Endometrial microvascular endothelial cells (primary cell): ENCODE results near the gene PPP2R2D. TPM values are rescaled to one million over a fixed set of nuclear protein-coding genes. Genes with fewer than 3 reads are reported as not detected.

Experiments
- in situ Hi-C: cut with HindIII; loops from 2 replicates; pipeline ENCODE4 v1.10.0; 2017; ENCODE audit warnings: low sequenced_read_pairs, low pct_unique_long_range_greater_than_20kb; ENCODE audit errors: inconsistent ontology term
- total RNA-seq: library from RNA; depleted of rRNA; stranded (reverse); fragments of >200 nt; gene quantifications from one replicate; pipeline ENCODE4 v1.2.3, GENCODE V29; 2015; ENCODE audit errors: inconsistent ontology term

The PPP2R2D gene
- total RNA-seq, 1 donor from 2014 or later, result 36.6 TPM

- in situ Hi-C loops, result no loop called here
Measured at GRCh38 chr10:131961047-131961776, 60.4 kb downstream of the PPP2R2D start.

- in situ Hi-C loops, result no loop called here
Measured at GRCh38 chr10:131961777-131962662, 61.2 kb downstream of the PPP2R2D start.

GRCh38 chr10:131963350-131963749 lies 62.5 kb downstream of the PPP2R2D start:
- in situ Hi-C loops, result no loop called here

GRCh38 chr10:131963811-131964210 lies 63.0 kb downstream of the PPP2R2D start:
- in situ Hi-C loops, result no loop called here

DNA sequence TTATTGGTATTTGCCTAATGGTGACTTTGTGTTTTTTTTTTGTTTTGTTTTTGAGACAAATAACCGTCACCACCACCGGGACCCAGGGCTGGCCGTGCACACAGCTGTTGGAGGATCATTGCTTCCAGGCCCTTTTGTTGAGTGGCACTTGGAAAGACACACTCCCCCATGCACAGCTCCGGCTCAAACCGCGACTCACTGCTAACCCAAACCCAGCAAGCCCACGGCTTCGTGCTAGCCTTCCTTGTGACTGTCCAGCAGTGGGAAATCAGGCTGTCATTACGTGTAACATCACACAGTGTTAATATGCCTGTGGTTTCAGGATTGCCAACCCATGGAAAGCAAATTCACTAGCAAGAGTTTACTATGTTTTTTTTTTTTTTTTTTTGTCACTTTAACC lies 63.5 kb downstream of the PPP2R2D start:
- in situ Hi-C loops, result no loop called here

- in situ Hi-C loops, result no loop called here
Measured at GRCh38 chr10:131968949-131969348, 68.1 kb downstream of the PPP2R2D start.

DNA sequence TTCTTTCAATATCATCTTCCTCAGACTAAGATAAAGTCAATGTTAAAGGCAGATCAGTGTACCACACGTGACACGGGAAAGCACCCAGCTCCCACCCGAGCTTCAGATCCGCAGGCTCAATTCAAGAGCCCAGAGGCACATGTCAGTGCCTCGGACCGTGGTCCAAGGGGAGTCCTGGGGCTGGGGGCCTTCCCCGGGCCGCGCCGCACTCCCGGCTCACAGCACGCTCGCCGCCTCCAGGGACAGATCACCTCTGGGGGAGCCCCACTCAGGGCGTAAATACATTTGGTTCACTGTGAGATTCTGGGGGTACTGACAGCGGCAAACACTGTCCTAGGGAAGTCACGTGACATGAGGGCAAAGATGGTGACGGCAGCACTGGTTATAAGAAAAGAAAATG lies 70.1 kb downstream of the PPP2R2D start:
- in situ Hi-C loops, result no loop called here

- in situ Hi-C loops, result no loop called here
Measured at GRCh38 chr10:131971591-131971990, 70.8 kb downstream of the PPP2R2D start.

- in situ Hi-C loops, result no loop called here
Measured at GRCh38 chr10:131972474-131973071, 71.8 kb downstream of the PPP2R2D start.

- in situ Hi-C loops, result no loop called here
Measured at GRCh38 chr10:131973160-131973951, 72.5 kb downstream of the PPP2R2D start.

- in situ Hi-C loops, result no loop called here
Measured at GRCh38 chr10:131974034-131974817, 73.4 kb downstream of the PPP2R2D start.

DNA sequence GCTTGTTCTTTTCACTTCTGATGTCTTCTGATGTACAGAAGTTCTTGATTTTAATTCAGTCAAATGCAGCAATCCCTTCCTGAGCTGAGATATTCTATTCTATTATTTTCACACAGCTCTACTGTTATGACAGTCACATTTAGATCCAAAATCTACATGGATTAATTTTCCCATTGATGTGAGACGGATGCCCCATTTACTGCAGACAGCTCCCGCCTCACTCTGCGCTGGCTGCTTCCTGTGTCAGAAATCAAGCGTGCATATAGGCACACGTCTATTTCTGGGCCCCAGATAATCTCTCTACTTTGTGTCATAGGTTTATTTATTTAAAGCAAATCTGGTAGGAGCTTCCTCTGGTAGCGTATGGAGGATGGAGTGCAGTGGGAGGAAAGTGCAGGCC lies 74.2 kb downstream of the PPP2R2D start:
- in situ Hi-C loops, result no loop called here

GRCh38 chr10:131975796-131976195 lies 75.0 kb downstream of the PPP2R2D start:
- in situ Hi-C loops, result no loop called here

DNA sequence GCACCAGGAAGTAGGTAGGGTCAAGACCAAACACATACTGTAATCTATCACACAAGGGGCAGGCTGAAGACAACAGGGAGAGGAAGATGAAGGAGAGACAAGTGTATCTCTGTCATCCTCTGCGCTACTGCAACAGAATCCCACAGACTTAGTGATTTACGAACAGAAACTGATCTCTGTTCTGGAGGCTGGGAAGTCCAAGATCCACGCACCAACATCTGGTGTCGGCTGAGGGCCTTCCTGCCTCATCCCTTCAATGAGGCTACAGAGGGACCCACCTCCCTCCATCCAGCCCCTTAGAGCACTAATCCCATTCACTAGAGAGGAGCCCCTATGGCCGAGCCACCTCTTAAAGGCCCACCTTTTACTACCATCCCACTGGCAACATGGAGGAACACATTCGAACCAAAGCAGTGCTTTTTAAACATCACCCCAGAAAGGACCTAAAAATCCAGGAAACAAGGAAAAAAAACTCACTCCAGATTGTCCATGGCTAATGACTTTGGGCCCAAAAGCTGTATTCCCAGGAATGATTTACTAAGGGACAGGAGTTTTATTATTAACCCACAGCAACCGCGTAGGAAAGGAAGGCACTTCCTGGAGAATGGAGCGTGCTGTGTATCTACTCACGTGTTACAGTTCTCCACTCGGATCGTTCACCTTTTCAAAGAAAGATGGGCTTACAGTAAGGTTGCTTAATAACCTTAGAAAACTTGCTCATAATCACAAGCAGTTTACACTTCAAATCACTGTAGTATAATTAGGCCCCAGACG lies 76.7 kb downstream of the PPP2R2D start:
- in situ Hi-C loops, result no loop called here

GRCh38 chr10:131978366-131978765 lies 77.6 kb downstream of the PPP2R2D start:
- in situ Hi-C loops, result no loop called here

DNA sequence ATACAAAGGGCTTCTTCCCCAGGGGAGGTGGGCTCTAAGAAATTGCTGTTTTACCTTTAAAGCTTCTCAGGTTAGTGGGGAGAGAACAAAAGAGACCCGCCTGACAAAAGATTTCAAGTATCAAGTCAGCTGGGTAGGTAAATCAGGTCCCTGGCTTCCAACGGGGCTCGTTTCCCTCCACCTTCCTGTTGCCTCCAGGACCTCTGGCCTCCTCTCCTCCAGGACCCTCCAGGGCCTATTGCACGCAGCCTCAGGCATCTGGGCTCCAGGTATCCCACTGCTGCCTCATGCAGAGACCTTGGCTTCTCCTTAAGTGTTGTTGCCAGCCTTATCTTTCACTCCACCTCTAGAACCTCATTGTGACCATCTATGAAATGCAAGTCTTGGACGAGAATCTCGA lies 78.0 kb downstream of the PPP2R2D start:
- in situ Hi-C loops, result no loop called here

GRCh38 chr10:131979336-131979735 lies 78.5 kb downstream of the PPP2R2D start:
- in situ Hi-C loops, result no loop called here
